ENCODE data around the gene IGF1R. TPM values are rescaled to one million over a fixed set of nuclear protein-coding genes. Genes with fewer than 3 reads are reported as not detected.

The IGF1R gene
- total and polyA plus RNA-seq, 2 of the 13 experiments (the other 11 are each of a cell fraction or from before 2014, with no cell fraction given) = 15.9 to 18.4 TPM

GRCh38 chr15:98758224-98758623, 109.9 kb downstream of the IGF1R start:
- H3K27ac ChIP-seq (ENCODE audit: extremely low read length, insufficient read depth, low read length) = no peak overlapping the region
- peaks cover 83% of the 10 kb centered on the region for H3K79me2 ChIP-seq (ENCODE audit: insufficient read depth, low read length)

DNA sequence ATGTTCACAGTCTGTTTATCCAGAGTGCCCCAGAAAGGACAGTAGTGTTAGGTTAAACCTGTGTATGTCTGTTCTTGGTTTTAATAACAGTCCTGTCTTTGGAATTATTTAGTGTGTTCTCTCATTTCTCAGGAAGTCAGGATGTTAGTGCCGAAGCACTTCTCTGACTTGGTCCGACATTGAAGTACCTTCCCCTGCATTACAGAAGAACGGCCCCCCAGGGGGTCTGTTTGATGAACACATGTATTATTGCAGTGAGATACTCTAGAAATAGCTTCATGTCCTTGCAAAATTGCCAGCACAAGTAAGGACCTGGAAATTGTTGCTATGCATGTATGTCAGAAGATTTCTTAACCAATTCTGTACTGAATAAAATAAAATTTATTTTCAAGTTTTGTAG, 110.9 kb downstream of the IGF1R start:
- no TSS peak for BruUV-seq (replicated peaks)
- CTCF ChIA-PET (ENCODE audit: low intra/inter-chr PET ratio, low total read pairs) = no interaction called here
- POLR2A ChIA-PET = no interaction called here
- TF ChIP-seq FIP1L1 (IDR thresholded peaks at IDR 0.05; ENCODE audit: borderline replicate concordance, insufficient read depth, low read depth, low read length) = no peak
- TF ChIP-seq, protein P1, sequence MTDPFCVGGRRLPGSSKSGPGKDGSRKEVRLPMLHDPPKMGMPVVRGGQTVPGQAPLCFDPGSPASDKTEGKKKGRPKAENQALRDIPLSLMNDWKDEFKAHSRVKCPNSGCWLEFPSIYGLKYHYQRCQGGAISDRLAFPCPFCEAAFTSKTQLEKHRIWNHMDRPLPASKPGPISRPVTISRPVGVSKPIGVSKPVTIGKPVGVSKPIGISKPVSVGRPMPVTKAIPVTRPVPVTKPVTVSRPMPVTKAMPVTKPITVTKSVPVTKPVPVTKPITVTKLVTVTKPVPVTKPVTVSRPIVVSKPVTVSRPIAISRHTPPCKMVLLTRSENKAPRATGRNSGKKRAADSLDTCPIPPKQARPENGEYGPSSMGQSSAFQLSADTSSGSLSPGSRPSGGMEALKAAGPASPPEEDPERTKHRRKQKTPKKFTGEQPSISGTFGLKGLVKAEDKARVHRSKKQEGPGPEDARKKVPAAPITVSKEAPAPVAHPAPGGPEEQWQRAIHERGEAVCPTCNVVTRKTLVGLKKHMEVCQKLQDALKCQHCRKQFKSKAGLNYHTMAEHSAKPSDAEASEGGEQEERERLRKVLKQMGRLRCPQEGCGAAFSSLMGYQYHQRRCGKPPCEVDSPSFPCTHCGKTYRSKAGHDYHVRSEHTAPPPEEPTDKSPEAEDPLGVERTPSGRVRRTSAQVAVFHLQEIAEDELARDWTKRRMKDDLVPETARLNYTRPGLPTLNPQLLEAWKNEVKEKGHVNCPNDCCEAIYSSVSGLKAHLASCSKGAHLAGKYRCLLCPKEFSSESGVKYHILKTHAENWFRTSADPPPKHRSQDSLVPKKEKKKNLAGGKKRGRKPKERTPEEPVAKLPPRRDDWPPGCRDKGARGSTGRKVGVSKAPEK (CRISPR knock-in tag; IDR thresholded peaks at IDR 0.05; ENCODE audit: borderline replicate concordance) = no peak
- no peak for TF ChIP-seq IKZF1 (IDR thresholded peaks at IDR 0.05)
- TF ChIP-seq, protein P2, sequence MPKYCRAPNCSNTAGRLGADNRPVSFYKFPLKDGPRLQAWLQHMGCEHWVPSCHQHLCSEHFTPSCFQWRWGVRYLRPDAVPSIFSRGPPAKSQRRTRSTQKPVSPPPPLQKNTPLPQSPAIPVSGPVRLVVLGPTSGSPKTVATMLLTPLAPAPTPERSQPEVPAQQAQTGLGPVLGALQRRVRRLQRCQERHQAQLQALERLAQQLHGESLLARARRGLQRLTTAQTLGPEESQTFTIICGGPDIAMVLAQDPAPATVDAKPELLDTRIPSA (CRISPR knock-in tag; IDR thresholded peaks at IDR 0.05; ENCODE audit: borderline replicate concordance) = no peak
- TF ChIP-seq MXD4 (CRISPR knock-in tag; IDR thresholded peaks at IDR 0.05) = no peak
- no peak for TF ChIP-seq GATAD1 (CRISPR knock-in tag; IDR thresholded peaks at IDR 0.05)

More at GRCh38 chr15:98758224-98758623, 109.9 kb downstream of the IGF1R start:
- no peak for TF ChIP-seq ZNF138 (CRISPR knock-in tag; IDR thresholded peaks at IDR 0.05; ENCODE audit: low read depth)
- no peak for TF ChIP-seq KDM5A (IDR thresholded peaks at IDR 0.05; ENCODE audit: borderline replicate concordance, low read length)
- TF ChIP-seq, protein P3, sequence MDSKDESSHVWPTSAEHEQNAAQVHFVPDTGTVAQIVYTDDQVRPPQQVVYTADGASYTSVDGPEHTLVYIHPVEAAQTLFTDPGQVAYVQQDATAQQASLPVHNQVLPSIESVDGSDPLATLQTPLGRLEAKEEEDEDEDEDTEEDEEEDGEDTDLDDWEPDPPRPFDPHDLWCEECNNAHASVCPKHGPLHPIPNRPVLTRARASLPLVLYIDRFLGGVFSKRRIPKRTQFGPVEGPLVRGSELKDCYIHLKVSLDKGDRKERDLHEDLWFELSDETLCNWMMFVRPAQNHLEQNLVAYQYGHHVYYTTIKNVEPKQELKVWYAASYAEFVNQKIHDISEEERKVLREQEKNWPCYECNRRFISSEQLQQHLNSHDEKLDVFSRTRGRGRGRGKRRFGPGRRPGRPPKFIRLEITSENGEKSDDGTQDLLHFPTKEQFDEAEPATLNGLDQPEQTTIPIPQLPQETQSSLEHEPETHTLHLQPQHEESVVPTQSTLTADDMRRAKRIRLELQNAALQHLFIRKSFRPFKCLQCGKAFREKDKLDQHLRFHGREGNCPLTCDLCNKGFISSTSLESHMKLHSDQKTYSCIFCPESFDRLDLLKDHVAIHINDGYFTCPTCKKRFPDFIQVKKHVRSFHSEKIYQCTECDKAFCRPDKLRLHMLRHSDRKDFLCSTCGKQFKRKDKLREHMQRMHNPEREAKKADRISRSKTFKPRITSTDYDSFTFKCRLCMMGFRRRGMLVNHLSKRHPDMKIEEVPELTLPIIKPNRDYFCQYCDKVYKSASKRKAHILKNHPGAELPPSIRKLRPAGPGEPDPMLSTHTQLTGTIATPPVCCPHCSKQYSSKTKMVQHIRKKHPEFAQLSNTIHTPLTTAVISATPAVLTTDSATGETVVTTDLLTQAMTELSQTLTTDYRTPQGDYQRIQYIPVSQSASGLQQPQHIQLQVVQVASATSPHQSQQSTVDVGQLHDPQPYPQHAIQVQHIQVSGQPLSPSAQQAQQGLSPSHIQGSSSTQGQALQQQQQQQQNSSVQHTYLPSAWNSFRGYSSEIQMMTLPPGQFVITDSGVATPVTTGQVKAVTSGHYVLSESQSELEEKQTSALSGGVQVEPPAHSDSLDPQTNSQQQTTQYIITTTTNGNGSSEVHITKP (CRISPR knock-in tag; IDR thresholded peaks at IDR 0.05; ENCODE audit: low read depth) = no peak
- BruUV-seq (replicated peaks) = no TSS peak
- no peaks in the 10 kb centered on the region for H3K36me3 ChIP-seq (replicated peaks in 1 of 2; ENCODE audit: control insufficient read depth in 1 of 2, insufficient read depth in 2 of 2, low read length in 2 of 2)
- WGBS (ENCODE audit: low lambda C conversion rate) = 89% methylated on average over 8 of the region's 8 CpGs
- ATAC-seq (no peak), FAIRE-seq (no peak), DNase-seq (ENCODE audit: low spot score) (no peak)
- H3K4me2 ChIP-seq (ENCODE audit: low read depth, low read length) = no peak overlapping the region
- ChIA-PET POLR2A (no interaction called here), CTCF (ENCODE audit: low intra/inter-chr PET ratio, low total read pairs) (no interaction called here)
- no peaks in the 10 kb centered on the region for H3K9me3 ChIP-seq (ENCODE audit: low read length)
- H3K9ac ChIP-seq (ENCODE audit: insufficient read depth, low read depth, low read length) = no peak overlapping the region
- no peak overlapping the region for H2AFZ ChIP-seq (ENCODE audit: low read length)
- H3K4me1 ChIP-seq (ENCODE audit: insufficient read depth, low read length) = peaks cover 6% of the 10 kb centered on the region
- H4K20me1 ChIP-seq (ENCODE audit: insufficient read depth, low read length) = peaks cover 49% of the 10 kb centered on the region
- no peaks in the 10 kb centered on the region for H3K27me3 ChIP-seq (ENCODE audit: control insufficient read depth in 1 of 2, insufficient read depth in 2 of 2, low read length in 2 of 2)
- intact Hi-C loops (cut with micrococcal nuclease; ENCODE audit: unreplicated experiment) (no loop called here), in situ Hi-C loops (cut with HindIII; ENCODE audit: extremely low pct_ligation_motif_present, low pct_unique_long_range_greater_than_20kb) (no loop called here)
- no peak overlapping the region for H3K4me3 ChIP-seq (replicated peaks in 1 of 3; ENCODE audit: insufficient read depth in 1 of 3, low read depth in 2 of 3, low read length in 3 of 3)

More for the DNA sequence above, 110.9 kb downstream of the IGF1R start:
- no peak overlapping the region for H3K9ac ChIP-seq (ENCODE audit: insufficient read depth, low read depth, low read length)
- no peak overlapping the region for H3K4me3 ChIP-seq (replicated peaks in 1 of 3; ENCODE audit: insufficient read depth in 1 of 3, low read depth in 2 of 3, low read length in 3 of 3)
- H3K9me3 ChIP-seq (ENCODE audit: low read length) = no peaks in the 10 kb centered on the region
- H3K27me3 ChIP-seq (ENCODE audit: control insufficient read depth in 1 of 2, insufficient read depth in 2 of 2, low read length in 2 of 2) = no peaks in the 10 kb centered on the region
- H3K79me2 ChIP-seq (ENCODE audit: insufficient read depth, low read length) = peaks cover 85% of the 10 kb centered on the region
- H3K27ac ChIP-seq (ENCODE audit: extremely low read length, insufficient read depth, low read length) = no peak overlapping the region
- no peak for ATAC-seq
- H4K20me1 ChIP-seq (ENCODE audit: insufficient read depth, low read length) = peaks cover 43% of the 10 kb centered on the region
- no peak for DNase-seq (ENCODE audit: low spot score)
- no peaks in the 10 kb centered on the region for H3K36me3 ChIP-seq (replicated peaks in 1 of 2; ENCODE audit: control insufficient read depth in 1 of 2, insufficient read depth in 2 of 2, low read length in 2 of 2)
- in situ Hi-C loops (cut with HindIII; ENCODE audit: extremely low pct_ligation_motif_present, low pct_unique_long_range_greater_than_20kb) = no loop called here
- peaks cover 13% of the 10 kb centered on the region for H3K4me1 ChIP-seq (ENCODE audit: insufficient read depth, low read length)
- no peak overlapping the region for H3K4me2 ChIP-seq (ENCODE audit: low read depth, low read length)
- WGBS (ENCODE audit: low lambda C conversion rate) = 97% methylated on average over 3 of the region's 3 CpGs
- no peak overlapping the region for H2AFZ ChIP-seq (ENCODE audit: low read length)
- no peak for FAIRE-seq
- intact Hi-C loops (cut with micrococcal nuclease; ENCODE audit: unreplicated experiment) = no loop called here
